Ecto neural progenitor cell (in vitro differentiated cells): ENCODE results near the gene IL1RAPL2.

ENCODE experiments used
- DNase-seq: peaks from one replicate; pipeline ENCODE4 v3.0.0-alpha.2; 2018; ENCODE audit warnings: low spot score

Gene IL1RAPL2

DNA sequence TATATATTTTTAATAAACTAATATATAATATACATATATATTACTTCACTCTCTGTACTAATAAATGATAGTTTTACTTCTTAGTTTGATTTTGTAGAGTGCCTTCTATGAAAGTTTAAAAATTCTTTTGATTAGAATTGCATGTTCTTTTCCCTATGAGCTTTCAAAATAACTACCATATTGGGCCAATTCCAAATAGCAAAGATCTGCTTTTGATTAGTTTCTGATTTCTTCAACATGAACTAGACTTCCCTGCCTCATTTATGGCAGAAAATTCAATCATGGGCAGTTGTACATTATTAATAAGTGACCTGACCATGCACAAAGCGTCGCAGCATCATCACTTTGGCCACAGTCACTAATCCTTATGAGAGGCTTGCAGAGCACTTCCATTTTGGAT, 703.4 kb downstream of the IL1RAPL2 start:
- DNase-seq = no peak

DNA sequence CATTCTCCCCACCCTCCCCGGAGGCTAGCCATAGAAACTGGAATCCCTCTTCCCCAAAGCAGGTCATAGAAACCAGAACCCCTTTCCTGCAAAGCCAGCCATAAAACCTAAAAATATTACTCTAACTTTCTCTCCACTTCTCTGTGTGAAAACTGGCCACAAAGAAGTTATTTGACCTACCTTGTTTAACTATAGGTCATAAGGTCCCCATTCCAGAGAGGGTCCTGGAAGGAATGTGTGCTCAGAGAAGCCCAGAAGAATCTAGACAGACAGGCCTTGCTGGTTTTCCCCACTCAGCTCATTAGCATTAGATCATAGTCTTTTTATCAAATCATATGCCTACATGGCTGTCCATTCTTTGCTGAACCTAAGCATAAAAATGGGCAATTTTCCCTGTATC, 707.3 kb downstream of the IL1RAPL2 start:
- DNase-seq = no peak

DNA sequence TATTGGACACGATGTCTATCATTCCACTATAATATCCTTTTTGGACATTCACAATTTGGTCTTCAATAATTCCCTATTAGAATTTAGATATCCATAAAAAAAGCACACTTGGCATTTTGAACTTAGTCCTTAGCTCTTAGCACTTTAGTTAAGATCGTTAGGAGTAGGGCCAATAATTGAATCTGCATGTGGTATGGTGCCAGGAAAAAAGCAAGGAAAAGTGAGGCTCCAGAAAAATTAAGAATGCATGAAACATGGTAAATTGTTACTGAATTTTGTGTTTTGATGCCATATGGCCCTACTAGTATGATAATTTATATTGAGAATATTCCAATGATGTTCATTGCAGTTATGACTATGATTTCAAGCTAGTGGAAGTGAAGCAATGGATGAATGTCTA, 708.1 kb downstream of the IL1RAPL2 start:
- no peak for DNase-seq

DNA sequence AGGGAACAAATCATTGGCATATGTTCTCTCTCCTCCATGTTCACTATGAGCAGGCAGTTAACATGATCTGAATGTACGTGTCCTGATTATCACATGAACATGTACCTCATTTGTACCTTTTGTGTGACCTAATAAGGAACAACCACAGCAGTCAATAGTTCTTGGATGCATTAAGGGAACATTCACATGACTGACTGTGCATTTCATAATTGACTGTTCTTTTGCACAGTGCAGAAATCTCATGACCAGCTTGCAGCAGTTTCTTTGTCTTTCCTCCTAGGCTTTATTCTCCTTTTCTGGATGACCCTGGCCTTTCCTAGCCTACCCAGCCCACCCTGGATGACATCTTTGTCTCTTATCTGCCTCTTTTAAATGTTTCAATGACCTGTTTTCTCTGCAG, 711.1 kb downstream of the IL1RAPL2 start:
- DNase-seq = no peak

DNA sequence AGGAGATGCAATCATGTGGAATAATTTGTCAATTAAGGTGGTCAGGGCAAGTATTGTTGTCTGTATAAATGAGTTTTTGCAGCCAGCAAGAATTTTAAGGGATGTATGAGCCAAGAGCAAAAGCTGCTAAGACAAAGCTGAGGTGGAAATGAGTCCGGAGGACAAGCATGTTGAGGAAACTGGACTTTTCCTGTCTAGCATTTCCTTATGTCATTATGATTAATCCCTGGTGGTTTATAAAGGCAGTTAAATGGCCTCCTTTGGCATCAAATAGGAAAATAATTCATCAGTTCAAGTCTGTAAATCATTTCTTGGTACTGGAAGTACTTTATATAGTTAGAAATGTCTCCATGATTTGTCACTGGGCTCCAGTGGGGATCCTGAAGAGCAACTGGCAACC, 716.1 kb downstream of the IL1RAPL2 start:
- DNase-seq = no peak

DNA sequence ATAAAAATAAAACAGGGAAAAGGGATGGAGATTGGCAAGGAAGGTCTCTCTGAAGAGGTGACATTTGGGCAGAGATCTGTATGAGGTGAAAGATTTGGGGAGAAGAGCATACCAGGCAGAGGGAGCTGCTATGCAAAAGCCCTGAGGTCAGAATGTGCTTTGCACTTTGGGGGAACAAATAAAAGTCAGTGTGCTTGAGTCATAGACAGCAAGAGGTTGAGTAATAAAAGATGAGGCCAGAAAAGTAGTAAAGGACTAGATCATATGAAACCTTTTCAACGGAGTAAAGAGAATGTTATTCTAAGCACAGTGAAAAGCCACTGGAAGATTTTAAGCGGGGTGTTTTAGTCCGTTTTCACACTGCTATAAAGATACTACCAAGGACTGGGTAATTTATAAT, 731.0 kb downstream of the IL1RAPL2 start:
- DNase-seq = no peak

DNA sequence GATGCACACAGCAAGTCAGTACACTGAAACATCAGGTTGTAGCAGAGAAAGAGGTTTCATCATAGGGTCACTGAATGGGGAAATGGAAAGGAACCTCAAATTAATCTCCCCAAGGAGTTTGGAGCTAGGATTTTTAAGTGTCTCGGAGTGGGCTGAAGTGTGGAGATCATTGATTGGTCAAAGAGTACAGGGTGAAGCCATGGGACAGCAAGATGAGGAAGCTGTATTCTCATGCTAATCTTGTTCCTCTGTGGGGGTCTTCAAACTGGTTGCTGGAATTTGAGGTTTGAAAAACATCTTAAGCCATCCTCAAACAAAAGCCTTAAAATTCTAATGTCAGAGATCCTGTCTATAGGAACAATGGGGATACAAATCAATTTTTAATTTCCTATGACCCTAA, 733.3 kb downstream of the IL1RAPL2 start:
- DNase-seq = no peak

DNA sequence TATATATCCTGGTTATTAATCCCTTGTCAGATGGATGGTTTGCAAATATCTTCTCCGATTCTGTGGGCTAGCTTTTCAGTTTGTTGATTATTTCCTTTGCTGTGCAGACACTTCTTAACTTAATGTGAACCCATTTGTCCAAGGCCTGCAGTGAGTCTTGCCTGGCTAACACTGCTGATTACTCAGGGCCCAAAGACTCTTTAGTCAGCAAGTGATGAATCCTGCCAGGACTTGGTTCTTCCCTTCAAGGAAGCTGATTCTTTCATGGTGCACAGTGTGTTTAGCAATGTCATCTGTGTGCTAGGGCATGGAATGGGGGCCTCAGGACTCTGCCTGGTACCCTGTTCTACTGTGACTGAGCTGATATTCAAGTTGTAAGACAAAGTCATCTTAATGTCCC, 736.2 kb downstream of the IL1RAPL2 start:
- DNase-seq = no peak

DNA sequence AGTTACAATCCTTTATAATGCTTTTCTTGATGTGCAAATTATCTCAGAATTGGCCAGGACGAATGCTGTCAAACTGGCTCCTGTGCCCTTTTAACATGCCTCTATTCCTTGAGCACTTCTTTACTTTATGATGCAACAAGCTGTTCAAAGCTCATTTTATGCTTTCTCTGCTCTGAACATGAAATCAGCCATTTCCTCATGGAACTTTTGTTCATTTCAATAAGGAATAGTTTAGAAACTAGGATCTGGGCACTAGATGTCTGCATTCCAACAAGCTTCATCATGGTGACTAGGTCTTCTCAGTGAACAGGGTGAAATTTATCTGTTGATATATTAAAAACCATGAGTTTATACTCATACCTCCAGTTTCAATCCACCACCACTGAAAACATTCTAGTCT, 741.8 kb downstream of the IL1RAPL2 start:
- DNase-seq = no peak

DNA sequence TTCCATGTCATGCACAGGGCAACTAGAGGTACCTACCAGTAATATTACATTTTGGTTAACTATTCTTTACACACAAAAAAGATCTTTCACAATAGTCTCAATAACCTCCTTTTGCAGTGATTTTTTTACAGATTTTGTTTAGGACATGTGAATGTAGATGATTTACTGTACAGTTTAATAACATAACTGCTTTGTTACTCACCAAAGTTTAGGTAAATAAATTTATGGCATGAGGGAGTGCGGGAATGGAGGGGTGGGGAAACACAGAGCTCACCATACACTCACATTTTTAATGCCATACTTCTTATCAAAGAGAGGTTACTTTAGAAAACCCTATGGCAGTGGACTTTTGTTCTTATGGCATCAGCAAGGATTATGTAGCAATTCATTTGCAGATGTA, 747.6 kb downstream of the IL1RAPL2 start:
- no peak for DNase-seq

DNA sequence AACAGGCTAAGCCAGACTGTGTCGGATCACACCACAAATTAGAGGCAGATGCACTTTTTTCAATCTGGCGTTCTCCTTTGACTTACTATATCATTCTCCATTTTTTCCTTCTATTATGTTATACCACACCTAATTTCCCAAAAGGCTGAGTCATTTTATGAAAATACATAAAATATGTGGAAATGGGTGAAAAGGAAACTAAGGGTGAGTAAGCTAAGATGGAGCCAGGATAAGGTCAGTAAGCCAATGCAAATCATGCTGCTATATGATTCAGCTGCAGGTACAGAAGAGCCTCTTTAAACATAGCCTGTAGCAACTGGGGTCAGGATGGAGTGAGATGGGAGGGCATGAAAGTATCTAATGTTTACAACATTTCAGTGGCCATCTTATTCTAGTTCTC, 748.5 kb downstream of the IL1RAPL2 start:
- no peak for DNase-seq

DNA sequence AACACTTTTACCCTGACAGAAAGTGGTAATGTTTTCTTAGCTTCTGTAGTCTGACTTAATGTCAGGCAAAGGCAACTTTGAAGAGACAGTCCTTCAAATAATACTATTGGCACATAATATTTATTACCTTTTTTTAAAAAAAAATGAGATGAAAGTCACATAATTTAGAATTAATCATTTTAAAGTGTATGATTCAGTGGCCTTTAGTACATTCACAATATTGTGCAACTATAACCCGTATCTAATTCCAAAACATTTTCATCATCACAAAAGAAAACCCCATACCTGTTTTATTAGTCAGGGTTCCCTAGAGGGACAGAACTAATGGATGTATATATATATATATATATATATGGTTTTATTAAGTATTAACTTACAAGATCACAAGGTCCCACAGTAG, 749.2 kb downstream of the IL1RAPL2 start:
- DNase-seq = no peak

DNA sequence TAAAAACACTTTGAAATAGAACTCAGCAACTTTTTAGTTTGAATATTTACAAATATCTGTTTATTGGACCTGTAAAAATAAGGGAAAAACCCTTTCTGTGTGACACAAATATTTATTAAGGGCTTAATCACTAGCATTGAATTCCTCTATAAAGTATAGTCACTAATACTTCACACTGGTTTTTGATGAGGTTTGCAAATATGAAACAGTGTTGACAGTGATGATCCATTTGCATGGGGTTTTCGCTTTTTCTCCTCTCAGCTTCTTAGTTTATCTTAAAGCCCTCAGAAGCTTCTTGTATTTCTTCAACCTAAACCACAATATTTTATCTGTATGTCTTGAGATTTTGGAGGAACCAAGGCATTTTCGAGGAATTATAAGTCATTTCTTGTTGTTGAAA, 751.1 kb downstream of the IL1RAPL2 start:
- no peak for DNase-seq

DNA sequence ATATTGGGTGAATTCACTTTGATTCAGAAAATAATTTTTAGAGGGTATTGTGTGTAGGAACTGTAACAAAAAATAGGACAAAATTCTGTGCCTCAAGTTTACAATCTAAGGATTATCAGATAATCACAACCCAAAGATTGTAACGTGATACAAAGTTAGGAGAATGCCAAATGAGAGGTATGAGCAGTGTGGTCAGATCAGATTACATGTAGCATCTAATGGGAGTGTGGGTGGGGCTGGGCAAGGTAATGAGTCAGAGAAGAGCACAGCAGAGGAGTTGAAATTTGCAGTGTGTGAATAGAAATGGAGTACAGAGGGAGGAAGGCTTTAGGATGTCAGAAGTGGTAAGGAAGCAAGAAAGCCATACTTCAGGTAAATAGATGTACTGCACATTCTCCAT, 757.9 kb downstream of the IL1RAPL2 start:
- DNase-seq = no peak

DNA sequence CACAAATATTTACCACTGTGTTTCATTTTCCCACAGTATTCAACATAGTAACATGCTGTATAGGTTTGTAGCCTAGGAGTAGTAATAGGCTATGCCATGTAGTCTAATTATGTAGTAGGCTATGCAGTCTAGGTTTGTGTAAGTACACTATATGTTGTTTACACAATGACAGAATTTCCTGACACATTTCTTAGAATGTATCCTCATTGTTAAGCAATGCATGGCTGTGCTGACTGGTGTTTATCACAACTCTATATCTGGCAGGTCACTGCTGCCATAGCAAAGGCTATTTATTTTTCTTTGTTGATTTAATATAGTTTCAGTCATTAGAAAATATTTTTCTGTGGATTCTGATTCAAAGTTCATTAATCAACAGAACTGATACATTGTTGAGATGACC, 762.8 kb downstream of the IL1RAPL2 start:
- DNase-seq = no peak

DNA sequence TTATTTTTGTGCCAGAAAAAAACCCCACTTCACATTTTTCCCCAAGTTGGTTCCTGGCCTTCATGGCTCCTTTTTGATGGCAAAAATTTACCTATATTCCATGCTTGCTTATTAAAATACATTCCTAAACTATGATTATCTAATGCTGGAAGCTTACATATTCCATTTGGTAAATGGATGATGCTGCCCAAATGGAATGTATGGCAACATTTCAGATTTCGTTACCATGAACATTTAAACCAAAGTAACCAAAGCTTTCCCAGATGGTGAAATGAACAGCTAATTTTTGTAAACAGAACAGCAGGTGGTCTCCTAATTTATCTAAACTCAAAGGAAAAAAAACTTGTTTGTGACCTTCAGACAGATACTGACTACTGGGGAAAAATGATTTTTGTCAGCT, 765.2 kb downstream of the IL1RAPL2 start:
- no peak for DNase-seq

DNA sequence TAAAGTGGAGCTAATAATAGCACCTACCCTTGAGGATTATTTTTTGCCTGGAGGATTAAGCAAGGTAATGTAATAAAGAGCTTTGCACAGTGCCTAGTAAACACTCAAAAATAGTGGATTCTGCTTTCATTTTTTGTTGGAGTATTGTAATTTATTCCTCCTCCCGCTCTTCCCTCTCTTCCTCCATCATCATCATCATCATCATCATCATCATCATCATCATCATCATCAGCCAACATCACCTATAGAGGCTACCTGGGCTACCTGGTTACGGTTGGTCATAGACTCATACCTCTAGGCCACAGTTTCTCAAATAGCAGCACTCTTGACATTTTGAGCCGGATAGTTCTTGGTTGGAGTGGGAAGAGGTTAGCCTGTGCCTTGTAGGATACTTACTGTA, 781.4 kb downstream of the IL1RAPL2 start:
- DNase-seq = no peak

DNA sequence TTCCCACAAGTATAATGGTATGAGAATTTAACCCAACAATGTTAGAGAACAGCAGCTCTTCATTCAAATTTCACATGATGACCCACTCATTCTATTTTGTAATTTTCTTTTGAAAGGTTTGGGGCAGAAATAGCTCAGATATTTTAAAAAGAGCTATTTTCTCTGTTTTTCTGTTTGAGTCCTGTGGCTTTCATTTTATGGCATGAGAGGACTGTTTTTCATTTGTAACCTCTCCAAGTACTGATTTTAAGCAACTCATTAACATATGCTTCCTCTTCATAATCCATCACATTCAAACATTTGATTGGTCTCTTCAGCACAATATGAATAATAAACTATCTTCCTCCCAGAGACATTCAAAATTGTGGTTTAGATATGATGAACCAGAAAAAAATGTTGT, 783.5 kb downstream of the IL1RAPL2 start:
- no peak for DNase-seq

DNA sequence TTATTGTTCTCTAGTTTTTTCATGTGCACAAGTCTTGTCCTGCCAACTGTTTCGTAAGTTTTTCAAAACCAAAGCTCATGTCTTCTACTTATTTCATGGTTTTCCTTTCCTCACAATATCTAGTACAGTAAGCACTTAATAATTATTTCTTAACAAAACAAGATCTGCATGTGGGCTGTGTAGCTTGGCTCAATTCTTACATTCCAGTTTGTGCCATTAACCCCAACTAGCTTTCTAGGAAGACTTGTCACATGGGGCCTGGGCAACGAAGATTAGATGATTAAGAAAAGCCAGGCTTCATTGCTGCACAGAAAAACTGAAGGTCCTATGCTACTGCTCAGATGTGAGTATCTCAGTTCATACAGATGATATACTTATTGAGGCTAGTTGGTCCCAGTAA, 809.8 kb downstream of the IL1RAPL2 start:
- no peak for DNase-seq

DNA sequence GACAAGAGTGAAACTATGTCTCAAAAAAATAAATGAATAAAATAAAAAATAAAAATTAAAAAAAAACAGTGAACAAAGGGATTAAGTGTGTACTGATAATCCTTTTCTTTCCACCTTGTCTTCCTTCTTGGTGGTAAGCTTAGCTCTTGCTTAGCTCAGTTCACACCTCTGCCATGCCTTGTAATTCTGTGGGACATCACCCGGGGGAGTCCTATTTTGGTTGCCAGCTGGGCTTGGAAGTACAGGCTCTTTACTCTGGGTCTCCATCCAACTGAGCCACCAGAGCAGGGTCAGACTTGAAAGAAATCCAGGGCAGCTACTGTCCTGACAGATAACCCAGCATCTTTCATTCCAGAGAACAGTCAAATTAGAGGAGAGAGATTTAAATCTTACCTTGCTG, 858.7 kb downstream of the IL1RAPL2 start:
- DNase-seq = no peak

DNA sequence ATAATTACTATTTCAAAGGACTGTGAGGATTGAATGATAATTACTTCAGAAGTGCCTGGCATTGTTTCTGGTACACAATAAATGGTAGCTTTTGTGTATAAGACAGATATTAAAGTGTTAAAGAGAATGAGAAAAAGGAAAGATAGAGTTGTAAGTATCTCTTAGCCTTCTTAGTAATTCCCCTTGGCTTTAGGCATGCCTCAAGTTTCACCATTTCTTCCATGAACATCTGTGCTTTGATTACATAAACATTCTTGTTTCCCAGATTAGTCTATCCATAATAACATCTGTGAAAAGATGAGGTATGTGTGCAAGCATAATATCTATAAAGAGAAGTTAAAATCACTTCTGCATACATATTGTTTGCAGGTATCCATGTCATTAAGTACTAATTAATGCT, 885.4 kb downstream of the IL1RAPL2 start:
- DNase-seq = no peak

DNA sequence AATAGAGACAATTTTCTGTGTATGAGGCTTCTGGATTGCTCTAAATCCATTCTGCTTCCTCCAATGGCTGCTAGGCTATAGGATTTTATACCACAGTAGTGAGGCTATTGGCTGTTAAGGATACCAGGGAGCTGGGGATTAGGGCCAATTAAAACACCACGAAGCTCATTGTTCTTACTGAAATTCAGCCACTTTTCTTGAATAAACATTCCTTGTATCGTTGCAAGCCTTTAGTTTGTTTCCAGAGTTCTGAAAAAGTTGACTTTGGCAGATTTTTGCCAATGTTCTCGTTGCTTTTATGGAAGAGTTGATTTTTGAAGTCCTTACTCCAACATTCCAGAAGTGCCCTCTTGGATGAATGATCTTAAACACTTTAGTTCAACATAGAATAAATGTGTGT, 892.8 kb downstream of the IL1RAPL2 start:
- no peak for DNase-seq

DNA sequence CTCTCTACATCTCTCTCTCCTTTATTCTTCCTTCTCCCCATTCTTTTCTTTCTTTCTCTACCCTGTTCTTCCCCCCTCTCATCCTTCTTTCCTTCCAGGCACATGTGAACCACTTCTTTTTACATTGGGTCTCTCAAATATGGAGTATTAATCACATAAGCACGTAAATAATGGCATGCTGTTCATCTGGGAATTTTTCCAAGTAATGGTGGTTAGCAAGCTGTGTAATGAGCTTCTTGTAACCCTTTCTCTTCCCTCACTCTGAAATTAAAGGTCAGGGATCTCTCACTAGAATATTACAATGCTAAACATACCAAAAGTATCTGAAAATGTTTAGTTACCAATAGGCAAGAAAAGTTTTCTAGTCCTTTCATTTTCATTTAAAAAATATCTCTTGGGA, 894.4 kb downstream of the IL1RAPL2 start:
- DNase-seq = no peak

DNA sequence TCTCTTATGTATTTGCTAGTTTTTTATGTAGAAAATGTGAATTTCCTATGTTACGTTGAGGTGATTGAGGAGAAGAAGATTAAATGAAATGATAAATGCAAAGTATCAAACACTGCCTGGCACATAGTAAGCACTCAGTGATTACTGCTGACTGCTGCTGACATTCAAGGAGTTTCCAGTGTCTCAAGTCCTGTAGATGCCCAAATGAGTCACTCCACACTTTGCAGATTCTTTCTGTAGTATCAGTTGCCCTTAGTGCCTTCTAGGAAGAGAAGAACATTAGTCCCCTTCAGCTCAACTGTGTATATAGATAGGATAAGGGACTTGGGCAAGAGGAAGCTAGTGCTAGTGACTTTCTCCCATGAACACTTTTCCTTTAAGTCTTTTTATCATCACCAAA, 895.0 kb downstream of the IL1RAPL2 start:
- DNase-seq = no peak

DNA sequence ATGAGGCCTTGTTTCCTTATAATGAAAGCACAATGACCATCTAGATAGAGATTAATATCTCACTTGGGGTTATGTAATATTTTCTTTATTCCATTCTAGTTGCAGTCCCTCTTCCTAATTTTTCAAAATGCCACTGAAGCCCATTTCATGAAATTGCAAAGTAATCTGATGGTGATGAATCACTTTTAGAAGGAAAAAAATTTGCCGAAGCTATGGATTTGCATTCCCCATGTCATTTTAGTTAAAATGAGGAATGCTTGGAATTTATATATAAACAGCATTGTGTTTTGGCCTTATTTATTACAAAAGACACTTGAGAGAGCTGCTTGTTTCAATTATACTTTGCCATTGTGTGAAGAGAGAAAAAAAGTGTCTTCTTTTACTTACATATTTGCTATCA, 896.2 kb downstream of the IL1RAPL2 start:
- DNase-seq = no peak
